GM21619 (cell line): ENCODE data around the gene SEMA3C.

Experiments
- ATAC-seq: cut with Tn5 transposase; IDR thresholded peaks from one replicate; pipeline ENCODE4 v1.9.1; 2021; ENCODE audit not compliant: unreplicated experiment

The SEMA3C gene

GRCh38 chr7:80749270-80749669, 169.6 kb downstream of the SEMA3C start:
- ATAC-seq: no peak

DNA sequence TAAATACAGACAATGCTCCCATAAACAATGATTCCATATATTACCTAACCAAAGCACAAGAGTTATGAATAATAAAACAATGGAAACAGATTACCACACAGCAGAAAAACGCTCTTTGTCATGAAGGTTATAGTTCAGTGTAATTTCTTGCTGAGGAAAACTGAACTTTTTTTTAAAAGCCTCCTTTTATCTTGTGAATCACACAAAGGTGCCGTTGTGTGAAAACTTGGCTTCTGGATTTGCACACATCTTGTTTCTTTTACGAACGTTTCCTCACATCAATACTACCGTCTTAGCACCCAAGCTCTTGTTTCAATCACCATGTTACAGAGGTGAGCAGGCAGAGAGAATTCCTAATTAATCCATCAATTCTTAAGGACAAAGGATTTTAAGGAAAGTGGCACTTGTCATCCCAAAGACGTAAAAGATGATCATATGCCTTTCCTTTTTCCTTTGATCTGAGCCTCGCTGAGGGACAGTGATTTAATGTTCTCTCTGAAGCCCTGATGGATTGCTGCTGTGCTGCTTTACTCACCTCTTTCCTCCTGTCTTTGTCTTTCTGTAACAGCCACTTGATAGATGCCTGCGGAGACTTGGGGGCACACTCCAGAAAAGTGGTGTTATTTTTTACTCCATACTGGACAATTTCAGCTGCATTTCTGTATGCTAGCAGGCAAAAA, 170.3 kb downstream of the SEMA3C start:
- no peak for ATAC-seq

GRCh38 chr7:80740778-80741545, 177.9 kb downstream of the SEMA3C start:
- no peak for ATAC-seq

- no peak for ATAC-seq
These were observed 182.3 kb downstream of the SEMA3C start for GRCh38 chr7:80736371-80737125.

GRCh38 chr7:80735330-80735729, 183.5 kb downstream of the SEMA3C start:
- ATAC-seq: no peak

DNA sequence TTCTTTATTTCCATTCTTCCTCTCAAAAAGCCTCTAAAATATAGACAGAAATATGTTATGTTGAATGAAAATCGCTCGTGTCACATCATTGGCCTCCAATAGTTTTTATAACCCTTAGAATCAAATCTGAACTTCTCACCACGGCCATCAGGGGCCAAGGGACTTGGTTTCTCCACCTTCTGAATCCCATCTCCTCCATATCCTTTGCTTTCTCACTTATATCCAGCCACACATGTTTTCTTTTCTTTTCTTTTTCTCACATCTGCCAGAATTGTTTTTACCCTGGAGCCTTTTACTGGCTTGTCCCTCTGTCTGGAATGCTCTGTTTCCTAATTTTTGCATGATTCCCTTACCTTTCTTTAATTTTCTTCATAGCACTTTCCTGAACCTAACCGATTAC, 184.8 kb downstream of the SEMA3C start:
- ATAC-seq: no peak

- ATAC-seq: no peak
These were observed 185.4 kb downstream of the SEMA3C start for GRCh38 chr7:80733333-80733915.

DNA sequence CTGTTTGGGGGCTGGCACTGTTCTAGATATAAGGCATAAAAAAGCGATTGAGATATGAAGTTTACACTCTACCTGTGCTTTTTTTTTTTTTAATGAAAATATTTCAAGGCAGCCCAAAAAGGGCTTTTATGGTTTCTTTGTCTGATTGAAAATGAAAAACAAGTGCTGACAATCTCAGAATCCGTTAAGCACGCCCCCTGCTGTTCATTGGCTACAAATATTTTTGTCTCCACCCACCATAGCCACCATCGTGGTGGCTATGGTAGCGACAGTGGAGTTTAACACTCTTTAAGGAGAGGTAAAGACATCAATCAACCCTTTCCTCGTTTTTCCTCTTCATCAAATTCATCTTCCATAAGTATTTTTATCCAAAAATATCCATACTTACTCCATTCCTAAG, 186.2 kb downstream of the SEMA3C start:
- ATAC-seq: no peak

DNA sequence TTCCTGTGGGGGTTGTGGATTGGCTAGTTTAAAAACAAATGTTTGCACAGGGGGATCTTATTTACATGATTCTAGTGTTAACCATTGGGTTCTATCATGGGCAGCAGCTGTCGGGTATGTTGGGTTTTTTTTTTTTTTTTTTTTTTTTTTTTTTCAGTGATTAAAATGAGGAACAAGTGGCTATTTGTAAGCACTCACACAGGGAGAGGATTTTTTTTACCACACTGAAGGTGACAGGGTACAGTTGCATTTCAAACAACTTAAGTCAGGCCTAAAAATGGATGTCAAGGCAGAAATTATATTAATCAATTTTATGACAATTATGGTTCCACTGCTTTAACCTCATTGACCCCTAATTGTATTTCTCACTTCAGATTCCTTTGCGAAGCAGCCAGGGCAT, 187.6 kb downstream of the SEMA3C start:
- ATAC-seq: no peak

DNA sequence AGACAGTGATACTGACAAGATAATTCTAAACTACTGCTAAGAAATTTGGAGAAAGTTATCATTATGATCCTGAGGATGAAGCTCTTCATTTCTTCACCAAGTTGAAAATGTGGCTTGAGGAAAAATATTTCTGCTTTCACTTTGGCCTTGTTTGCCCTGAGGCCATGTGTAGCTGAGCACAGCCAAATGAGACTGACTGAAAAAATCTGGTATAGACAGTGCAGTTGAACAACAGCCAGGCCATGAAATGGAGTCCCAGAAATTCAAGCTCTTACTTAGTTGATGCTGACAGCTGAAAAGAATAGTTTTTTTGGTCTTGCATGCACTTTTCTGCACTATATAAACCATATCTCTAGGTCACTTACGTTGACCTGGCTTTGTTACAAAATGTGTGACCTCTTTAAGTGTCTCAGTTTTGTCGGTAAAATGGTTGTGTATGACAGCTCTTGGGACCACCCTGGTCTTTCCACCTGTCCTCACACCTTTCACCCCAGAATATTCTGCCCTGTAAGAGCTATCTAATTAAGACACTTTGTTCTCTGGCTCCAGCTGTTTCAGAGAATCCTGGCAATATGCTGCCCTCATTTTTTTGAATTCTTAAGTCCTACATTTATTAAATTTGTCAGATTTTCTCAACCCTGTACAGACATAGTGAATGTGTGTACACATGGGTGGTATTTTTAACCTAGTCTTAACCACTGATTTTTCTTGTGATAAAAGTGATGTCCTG, 189.1 kb downstream of the SEMA3C start:
- ATAC-seq: no peak

GRCh38 chr7:80726666-80727065, 192.2 kb downstream of the SEMA3C start:
- no peak for ATAC-seq

DNA sequence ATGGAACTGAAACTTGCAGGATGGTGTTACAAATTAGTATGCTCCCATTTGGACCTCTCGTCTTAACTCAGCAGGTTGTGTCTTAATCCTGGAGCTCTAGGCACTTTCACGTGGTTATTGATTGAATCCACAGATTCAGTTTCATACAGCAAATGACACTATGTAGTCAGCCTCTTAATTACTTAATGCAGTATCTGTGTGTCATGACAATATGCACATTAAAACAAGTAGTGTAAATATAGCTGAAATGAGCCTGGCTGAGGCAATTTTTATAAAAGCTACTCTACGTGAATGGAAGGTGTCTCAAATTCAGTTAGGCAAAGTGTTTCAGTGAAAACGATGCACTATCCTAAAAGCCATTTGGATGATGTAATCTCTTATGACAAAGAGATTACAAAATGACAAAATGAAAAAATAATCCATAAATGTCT, 193.7 kb downstream of the SEMA3C start:
- no peak for ATAC-seq

- ATAC-seq: no peak
These were observed 194.5 kb downstream of the SEMA3C start for GRCh38 chr7:80724249-80724871.

DNA sequence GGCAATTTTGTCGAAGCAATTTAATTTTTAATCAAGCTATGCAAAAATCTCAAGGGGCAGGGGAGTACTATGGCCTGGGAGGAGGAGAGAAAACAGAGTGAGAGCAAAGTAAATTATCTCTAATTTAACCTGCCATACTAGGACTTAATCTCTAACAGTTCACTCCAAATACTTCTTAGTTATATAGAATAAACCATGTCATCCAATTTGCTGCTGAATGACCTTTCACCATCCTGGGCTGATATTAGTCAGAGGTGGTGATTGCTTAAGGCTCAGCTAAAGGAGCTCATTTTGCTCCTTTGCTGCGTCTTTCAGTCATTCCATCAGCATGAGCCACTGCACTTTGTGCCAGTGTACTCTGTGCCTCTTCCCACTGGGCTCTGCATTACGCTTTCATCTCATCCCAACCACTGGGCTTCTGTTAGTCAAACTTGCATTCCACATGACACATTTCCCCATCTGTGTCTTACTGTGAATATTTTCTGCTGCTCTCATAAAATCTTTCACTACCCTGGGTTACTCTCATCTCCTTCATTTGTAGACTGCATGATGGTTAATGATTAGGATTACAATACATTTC, 196.1 kb downstream of the SEMA3C start:
- ATAC-seq: no peak

DNA sequence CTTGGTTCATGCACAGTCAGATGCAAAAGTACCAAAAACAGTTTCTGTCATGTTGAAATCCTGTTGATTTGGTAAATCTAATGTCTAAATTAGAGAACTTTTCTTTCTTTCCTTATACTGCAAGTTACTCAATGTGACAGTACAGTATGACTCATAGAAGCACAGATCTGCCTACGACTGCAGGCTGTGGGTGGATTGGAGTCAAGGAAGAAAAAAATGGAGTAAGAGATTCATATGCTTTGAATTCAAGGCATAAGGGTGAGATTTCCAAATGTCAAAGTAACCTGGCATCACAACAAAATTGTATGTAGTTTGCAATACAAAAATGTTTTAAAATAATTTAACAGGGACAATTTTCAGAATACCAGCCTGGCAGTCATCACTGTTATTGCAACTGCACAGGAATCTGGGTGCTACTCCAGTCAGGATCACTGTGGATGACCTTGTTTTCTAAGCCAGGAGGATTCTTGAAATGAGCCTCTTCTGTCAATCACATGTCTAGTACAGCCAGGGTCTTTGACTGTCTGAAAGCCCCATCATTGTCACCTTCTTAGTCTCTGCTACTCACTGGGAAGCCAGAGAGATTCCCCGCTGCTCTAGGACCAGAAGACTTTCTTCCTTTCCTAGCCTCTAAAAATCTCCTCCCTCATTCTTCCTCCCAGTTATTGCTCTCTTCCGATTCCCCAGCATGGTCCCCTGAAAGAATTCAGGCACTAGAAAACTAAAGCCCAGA, 196.8 kb downstream of the SEMA3C start:
- ATAC-seq: no peak

- no peak for ATAC-seq
These were observed 198.7 kb downstream of the SEMA3C start for GRCh38 chr7:80720146-80720545.

DNA sequence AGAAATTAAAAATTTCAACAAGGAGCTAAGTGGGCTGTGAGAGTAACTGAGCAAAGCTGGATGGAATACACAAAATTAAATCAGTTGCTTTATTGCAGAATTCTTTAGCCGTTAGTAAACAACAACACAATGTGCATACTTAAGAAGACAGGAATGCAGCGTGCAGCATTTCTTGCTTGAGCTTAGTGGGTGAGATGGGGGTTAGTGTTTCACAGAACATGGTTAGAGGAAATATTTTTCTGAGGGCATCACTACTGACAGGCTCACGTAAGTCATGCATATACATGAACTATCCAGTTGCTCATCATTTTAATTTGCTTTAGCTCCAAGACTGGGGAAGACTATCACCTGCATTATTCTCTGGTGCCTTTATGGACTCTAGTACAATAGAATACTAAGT, 199.6 kb downstream of the SEMA3C start:
- ATAC-seq: no peak

DNA sequence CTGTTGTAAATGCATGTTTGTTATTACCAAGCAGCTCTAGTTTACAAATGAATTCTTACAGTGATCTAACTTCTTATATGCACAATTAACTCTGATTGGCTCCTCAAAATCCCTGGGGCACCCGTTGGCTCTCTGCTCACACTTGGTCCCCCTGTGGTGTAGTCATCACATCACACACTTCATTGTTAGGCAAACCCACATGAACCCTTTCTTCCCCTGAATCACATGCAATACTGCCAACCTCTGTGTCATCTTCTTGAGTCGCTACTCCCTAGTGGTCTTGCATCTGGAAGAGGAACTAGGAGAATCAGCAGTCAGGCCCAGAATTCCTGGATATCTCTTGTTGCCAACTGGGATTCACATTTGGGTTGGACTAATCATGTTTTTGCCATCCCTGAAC, 207.3 kb downstream of the SEMA3C start:
- no peak for ATAC-seq

DNA sequence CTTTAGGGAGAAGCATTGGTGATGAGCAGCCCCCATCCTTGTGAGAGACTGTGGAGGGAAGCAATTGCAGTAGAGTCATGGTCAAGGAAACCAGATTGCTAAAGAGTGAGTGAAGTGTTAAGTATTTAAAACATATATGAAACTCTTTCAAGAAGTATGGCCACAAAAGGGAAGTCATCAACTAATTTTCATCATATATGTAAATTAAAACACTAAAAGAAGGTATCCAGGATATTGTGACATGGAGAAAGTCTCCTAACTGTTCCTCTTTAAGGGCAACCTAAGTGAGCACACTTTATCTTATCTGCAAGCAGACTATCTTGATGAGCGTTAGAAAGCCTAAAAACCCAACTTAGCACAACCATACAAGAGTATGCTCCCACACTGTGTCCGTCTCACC, 210.7 kb downstream of the SEMA3C start:
- ATAC-seq: no peak
